SK-N-MC (cell line): ENCODE data around the gene GRIK2.

Experiments used
- DNase-seq: peaks from one replicate; pipeline ENCODE4 v3.0.0-alpha.2; 2011; ENCODE audit warnings: low read depth, low spot score
- H3K27ac ChIP-seq: fragments of 200-600 bp; sonication (generic); 2 replicates; pipeline ENCODE4 v1.5.1; 2016; ENCODE audit warnings: mixed run types
- H3K36me3 ChIP-seq: fragments of 200-600 bp; sonication (generic); 2 replicates; pipeline ENCODE4 v1.6.1; 2017; ENCODE audit warnings: antibody characterized with exemption, low read length, mixed read lengths; ENCODE audit not compliant: insufficient read depth
- H3K4me3 ChIP-seq: fragments of 200-600 bp; sonication (generic); 2 replicates; pipeline ENCODE4 v1.5.1; 2016
- H3K9ac ChIP-seq: fragments of 200-600 bp; sonication (generic); 2 replicates; pipeline ENCODE4 v1.8.0; 2017; ENCODE audit warnings: mixed run types, mixed read lengths; ENCODE audit not compliant: insufficient read length
- H3K9me3 ChIP-seq: fragments of 200-600 bp; sonication (generic); 2 replicates; pipeline ENCODE4 v1.6.1; 2017; ENCODE audit warnings: low read depth, mild to moderate bottlenecking, antibody characterized with exemption, low read length, moderate library complexity, mixed read lengths
- EZH2 ChIP-seq: fragments of 200-600 bp; sonication (generic); IDR thresholded peaks from one replicate; pipeline ENCODE4 v1.6.1; 2017; ENCODE audit warnings: antibody characterized with exemption
- FOXP2 ChIP-seq: optimal IDR thresholded peaks from 2 replicates; pipeline ENCODE3; 2011; ENCODE audit warnings: mild to moderate bottlenecking, moderate library complexity; ENCODE audit not compliant: insufficient read depth; ENCODE audit errors: extremely low read length, control extremely low read depth
- POLR2AphosphoS5 ChIP-seq: IDR thresholded peaks from 2 replicates; pipeline ENCODE4 v1.6.1; 2012; ENCODE audit warnings: mild to moderate bottlenecking, low read depth, low read length, borderline replicate concordance

Gene GRIK2

DNA sequence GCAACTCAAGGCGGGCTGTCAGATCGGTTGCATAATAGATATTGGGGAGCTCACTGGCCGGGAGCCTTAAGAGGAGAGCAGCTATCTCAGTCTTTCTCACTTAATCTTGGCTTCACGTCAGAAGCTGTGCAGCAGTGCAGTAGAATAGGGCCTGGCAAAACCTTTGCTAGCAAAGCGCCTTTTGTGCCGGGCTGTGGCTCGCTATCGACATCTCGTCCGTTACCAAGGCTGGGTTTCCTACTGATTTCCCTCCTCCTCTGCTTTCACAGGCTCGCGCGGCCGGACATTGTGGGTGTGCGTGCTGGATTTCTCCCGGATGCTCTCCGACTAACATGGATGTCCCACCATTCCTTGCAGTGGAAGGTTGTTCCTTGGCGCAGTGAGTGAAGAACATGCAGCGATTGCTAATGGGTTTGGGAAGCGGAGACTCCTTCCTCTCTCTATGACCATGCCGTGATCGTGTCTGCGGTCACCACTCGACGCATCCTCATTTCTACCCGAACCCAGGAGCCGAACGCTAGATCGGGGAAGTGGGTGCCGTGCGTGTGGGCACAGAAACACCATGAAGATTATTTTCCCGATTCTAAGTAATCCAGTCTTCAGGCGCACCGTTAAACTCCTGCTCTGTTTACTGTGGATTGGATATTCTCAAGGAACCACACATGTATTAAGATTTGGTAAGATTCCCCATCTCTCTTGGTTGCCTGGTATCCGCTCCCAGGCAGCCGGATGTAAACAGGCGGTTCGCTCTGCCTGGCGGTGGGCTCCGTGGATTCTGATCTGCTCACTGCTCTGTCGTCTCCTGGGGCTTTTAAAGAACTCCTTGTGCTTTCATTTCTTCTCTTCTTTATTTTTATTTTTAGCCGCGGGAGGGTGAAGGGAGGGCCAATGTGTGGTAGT is 5.5 kb downstream of the GRIK2 start:
- no peak for TF ChIP-seq EZH2
- TF ChIP-seq FOXP2 = no peak
- no peak for TF ChIP-seq POLR2AphosphoS5
- no peak overlapping the region for H3K4me3 ChIP-seq
- no peak overlapping the region for H3K9ac ChIP-seq

DNA sequence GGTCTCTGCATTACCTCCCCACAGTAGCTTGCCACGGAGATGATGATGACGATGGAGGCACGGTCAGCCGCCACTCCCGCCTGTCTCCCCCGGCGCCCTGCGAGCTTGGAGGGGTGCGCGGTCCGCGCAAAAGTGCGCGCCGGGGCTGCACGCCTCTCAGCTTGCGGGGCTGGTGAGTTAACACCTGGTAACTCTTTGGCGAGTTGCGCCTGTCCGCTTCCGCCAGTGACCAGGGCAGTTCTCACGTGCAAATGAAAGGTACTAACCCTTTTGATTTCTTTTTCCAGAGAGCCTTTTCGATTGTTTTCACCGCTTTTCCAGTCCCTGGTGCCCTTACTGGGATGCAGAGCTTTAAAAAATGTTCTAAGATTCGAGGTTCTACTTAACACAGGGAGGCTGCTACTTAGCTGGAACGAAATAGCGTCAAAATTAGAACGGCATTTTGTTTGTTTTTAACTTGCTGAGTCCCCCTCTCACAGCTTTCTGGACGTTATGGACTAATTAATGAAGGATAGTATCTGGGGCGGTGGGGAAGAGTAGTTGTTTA is 6.2 kb downstream of the GRIK2 start:
- Histone ChIP-seq H3K27ac (no peak overlapping the region), H3K9ac (no peak overlapping the region), H3K9me3 (no peaks in the 10 kb centered on the region), H3K4me3 (no peak overlapping the region), H3K36me3 (peaks cover 10% of the 10 kb centered on the region; the same call in 1 of the 2 replicates)
- DNase-seq = no peak
- TF ChIP-seq POLR2AphosphoS5 (no peak), EZH2 (no peak), FOXP2 (no peak)

More for the DNA sequence above, 5.5 kb downstream of the GRIK2 start:
- Histone ChIP-seq H3K27ac (no peak overlapping the region), H3K9me3 (no peaks in the 10 kb centered on the region), H3K36me3 (peaks cover 10% of the 10 kb centered on the region; the same call in 1 of the 2 replicates)
- DNase-seq = no peak

DNA sequence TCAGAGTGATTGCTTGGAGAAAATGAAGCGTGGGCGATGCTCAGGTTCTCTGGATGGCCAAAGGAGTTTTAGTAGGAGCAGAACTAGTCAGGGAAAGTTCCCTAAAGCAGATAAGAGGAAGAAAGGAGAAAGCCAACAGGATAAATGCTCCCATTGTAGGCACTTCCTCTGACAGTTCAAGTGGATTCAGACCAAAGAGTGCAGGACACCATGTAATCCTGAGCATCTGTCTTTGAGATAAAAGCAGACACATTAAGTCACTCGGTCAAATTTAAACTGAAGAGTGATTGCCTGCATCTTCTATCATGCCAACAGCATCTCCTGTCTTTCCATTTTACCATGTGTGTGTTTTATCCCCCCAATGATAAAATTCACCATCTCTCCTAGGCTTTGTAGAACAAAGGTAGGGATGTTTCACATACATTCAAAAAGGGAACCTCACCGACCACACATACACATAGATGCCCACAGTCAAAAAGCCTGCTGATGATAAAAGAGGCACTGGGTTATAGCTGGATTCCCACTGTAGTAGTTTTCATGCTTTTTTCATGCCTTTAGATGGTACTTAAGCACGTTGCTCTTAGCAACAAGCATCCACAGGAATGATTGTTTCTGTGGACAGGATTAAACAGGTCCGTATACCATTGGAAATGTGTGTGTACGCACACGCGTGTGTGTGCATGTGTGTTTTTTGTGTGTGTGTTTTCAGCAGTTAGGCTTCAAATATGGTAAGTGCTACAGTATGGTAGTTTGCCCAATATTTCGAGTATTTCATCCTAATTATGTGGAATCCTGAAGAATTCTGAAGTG is 7.0 kb downstream of the GRIK2 start:
- Histone ChIP-seq H3K27ac (no peak overlapping the region), H3K36me3 (peaks cover 10% of the 10 kb centered on the region; the same call in 1 of the 2 replicates), H3K9me3 (no peaks in the 10 kb centered on the region), H3K9ac (no peak overlapping the region), H3K4me3 (no peak overlapping the region)
- DNase-seq = no peak
- no peak for TF ChIP-seq FOXP2
- no peak for TF ChIP-seq POLR2AphosphoS5
- TF ChIP-seq EZH2 = no peak

DNA sequence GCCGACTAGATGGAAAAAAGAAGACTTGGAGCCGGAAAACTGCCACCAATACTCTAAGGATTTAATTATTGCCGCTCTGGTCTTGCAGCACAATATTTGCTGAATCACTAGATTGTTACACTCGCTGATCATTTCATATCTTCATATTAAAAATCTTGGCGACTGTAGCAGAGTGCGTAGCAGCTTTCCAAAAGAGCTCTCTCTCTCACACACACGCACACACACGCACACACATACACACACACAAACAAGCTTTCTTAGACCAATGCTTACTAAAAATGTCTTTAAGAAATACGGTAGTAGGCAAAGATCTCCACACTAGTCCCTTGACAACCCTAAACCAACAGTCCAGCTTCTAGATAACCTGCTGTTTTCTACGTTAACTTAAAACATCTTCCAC is 7.7 kb downstream of the GRIK2 start:
- Histone ChIP-seq H3K9me3 (no peaks in the 10 kb centered on the region), H3K9ac (no peak overlapping the region), H3K27ac (no peak overlapping the region), H3K4me3 (no peak overlapping the region), H3K36me3 (peaks cover 10% of the 10 kb centered on the region; the same call in 1 of the 2 replicates)
- DNase-seq = no peak
- no peak for TF ChIP-seq POLR2AphosphoS5
- no peak for TF ChIP-seq EZH2
- no peak for TF ChIP-seq FOXP2

DNA sequence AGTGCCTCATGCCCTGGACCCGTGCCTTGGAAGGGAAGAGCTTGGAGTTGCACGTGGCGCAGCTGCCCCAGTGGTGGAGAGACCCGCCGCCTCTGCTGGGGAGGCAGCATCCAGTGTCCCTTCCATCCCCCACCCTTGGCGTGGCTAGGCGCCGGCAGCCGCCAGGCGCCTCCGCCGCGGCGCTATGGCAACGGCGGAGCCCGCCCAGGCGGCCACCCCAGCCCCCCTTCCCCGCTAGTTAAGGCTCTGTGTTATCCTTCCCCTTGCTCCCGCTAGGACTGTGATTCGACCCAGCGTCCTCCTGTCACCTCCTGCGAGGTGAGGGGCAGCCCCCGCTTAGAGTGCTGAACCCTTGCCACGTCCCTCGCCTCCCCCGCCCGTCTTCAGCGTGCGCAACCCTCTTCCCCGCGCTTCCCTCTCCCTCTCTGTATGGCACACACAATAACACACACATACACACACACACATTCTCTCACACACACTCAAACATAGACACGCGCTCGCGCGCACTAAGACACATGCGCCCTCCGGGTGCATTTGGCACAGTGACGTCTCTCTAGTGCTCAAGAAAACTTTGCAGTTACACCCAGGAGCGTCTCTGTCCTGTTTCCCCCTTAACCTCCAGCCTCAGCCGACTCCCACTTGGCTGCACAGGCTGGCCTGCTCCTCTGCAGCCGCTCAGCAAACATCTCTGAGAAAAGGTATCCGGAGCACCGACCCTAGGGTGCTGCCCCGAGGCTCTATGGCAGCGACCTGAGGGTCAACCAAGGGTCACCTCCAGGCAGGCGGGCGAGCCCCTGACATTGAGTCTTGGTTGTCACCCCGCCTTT is 8.5 kb downstream of the GRIK2 start:
- DNase-seq = no peak
- H3K9me3 ChIP-seq = no peaks in the 10 kb centered on the region
- TF ChIP-seq POLR2AphosphoS5 (no peak), FOXP2 (no peak), EZH2 (no peak)
- no peak overlapping the region for H3K4me3 ChIP-seq
- H3K27ac ChIP-seq = no peak overlapping the region
- H3K9ac ChIP-seq = no peak overlapping the region
- peaks cover 10% of the 10 kb centered on the region; the same call in 1 of the 2 replicates for H3K36me3 ChIP-seq

DNA sequence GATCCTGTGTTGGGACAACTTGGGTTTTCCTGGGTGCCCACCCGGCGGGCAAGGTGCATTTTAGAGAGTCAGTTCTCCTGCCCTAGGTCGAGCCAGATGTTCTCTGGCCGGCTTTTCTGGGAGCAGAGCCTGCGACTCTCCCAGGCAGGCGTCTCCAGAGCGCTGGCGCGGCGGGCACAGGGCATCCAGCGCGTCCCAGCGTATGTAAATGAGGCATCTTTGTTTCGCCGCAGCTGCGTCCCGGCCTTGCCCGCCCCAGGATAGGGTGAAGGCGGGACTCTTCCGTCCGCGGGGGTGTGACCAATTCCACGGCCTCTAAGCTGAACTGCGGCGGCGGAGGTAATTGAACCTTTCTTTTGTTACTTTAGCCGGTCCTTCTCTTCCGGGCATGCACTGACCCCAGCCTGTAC is 9.1 kb downstream of the GRIK2 start:
- Histone ChIP-seq H3K27ac (no peak overlapping the region), H3K9me3 (no peaks in the 10 kb centered on the region), H3K4me3 (no peak overlapping the region), H3K9ac (no peak overlapping the region), H3K36me3 (peaks cover 10% of the 10 kb centered on the region; the same call in 1 of the 2 replicates)
- no peak for DNase-seq
- TF ChIP-seq EZH2 (no peak), POLR2AphosphoS5 (no peak), FOXP2 (no peak)

DNA sequence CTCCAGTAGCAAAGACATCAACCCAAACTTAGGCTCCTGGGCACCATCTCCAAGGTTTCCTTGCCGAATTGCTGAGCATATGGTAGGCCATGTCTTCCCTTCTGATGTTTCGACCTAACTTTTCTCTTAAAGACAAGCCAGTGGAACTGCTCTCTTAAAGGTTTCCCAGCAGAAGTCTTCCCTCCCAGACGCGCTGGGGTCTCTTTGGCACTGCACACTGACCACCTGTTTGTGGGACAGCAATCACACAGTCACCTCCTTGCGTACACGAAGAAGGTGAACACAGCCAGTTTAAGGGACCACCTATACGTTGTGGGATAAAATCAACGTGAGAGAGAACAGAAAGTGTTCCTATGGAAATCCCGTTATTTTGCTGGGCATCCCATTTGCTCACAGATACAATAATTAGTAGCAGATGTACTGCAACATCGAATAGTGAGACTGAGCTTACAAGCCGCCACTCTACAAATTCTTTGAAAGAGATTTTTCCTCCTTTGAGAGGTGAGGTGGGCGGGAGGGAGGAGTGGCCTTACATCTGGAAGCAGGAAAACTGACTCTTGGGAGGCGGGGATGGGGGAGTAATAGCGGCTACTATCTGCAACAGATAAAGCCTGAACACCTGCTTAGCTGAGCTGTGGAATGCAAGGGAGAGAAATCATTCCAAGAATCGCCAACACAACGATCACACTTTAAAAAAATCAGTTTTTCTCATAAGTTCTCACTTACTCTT is 9.9 kb downstream of the GRIK2 start:
- Histone ChIP-seq H3K9me3 (no peaks in the 10 kb centered on the region), H3K4me3 (no peak overlapping the region), H3K9ac (no peak overlapping the region), H3K27ac (no peak overlapping the region), H3K36me3 (peaks cover 10% of the 10 kb centered on the region; the same call in 1 of the 2 replicates)
- no peak for TF ChIP-seq EZH2
- TF ChIP-seq FOXP2 = no peak
- TF ChIP-seq POLR2AphosphoS5 = no peak
- DNase-seq = no peak
